Measurements from ENCODE around the gene HDAC3.

The HDAC3 gene

DNA sequence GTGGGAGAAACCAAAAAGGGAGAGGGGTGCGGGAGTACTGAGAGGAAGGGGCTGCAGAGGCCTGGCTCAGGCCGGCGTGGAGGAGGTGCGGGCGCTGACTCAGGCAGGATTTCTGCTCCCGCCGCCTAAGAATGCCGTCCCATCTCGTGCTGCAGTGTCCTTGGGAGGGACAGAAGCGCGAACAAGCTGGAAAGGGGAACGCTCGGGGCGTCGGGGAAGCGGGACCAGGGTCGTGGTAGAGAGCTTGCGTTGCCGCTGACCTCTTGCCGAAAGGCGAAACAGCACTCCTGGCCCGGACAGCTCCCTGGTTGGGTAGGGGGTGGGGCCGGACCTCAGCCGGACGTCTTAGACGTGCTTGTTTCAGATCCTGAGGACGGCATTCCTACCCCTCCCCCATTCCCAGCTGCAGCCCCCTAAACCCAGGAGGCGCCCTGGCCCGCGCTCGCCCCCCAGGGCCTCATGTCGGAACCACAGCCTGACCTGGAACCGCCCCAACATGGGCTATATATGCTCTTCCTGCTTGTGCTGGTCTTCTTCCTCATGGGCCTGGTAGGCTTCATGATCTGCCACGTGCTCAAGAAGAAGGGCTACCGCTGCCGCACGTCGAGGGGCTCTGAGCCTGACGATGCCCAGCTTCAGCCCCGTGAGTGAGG lies 1.2 kb upstream of the HDAC3 start:
- TF ChIP-seq, protein P1, sequence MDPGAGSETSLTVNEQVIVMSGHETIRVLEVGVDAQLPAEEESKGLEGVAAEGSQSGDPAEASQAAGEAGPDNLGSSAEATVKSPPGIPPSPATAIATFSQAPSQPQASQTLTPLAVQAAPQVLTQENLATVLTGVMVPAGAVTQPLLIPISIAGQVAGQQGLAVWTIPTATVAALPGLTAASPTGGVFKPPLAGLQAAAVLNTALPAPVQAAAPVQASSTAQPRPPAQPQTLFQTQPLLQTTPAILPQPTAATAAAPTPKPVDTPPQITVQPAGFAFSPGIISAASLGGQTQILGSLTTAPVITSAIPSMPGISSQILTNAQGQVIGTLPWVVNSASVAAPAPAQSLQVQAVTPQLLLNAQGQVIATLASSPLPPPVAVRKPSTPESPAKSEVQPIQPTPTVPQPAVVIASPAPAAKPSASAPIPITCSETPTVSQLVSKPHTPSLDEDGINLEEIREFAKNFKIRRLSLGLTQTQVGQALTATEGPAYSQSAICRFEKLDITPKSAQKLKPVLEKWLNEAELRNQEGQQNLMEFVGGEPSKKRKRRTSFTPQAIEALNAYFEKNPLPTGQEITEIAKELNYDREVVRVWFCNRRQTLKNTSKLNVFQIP (CRISPR knock-in tag; IDR thresholded peaks at IDR 0.05; ENCODE audit: borderline replicate concordance, low read depth), result no peak
- TF ChIP-seq ZFP3 (CRISPR knock-in tag; IDR thresholded peaks at IDR 0.05), result 0 out of 2 replicates have a peak, but pooled peaks have one; percentile 39
- peak; percentile 45 for ATAC-seq

DNA sequence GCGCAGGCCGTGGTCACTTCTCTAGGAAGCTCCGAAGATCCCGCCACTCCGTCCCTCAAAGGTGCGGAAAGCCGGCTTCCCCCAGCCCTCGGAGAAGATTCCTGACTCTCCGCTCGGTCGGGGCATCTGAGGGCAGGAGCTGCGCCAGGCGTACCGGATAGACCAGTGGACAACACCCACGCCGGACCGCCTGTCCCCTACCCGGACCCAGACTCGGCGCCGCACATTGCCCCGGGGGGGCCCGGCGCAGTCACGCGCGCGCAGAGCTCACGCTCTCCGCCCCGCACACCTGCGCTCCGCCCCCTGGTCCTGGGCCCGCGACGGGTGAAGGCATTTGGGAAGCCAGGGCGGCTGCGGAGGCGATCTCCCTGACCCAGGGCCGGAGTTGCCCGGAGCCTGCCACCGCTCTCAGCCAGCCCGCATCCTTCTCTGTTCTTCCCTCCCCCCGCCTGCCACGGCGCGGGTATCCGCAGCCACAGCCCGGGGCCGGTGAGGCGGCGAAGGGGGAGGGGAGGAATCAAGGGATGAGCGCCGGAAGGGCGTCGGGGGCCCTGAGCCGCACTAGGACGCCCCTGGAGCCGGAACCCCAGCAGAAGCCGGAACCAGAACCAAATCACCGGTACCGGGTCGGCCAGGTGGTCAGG lies 596 bp upstream of the HDAC3 start:
- ATAC-seq, result peak; percentile 61
- TF ChIP-seq ZFP3 (CRISPR knock-in tag; IDR thresholded peaks at IDR 0.05) (no peak), ZNF70 (CRISPR knock-in tag; IDR thresholded peaks at IDR 0.05) (no peak), CSDC2 (CRISPR knock-in tag; IDR thresholded peaks at IDR 0.05) (no peak), BACH2 (CRISPR knock-in tag; IDR thresholded peaks at IDR 0.05; ENCODE audit: borderline replicate concordance) (no peak), ZC3H10 (CRISPR knock-in tag; IDR thresholded peaks at IDR 0.05) (no peak), TOX (CRISPR knock-in tag; IDR thresholded peaks at IDR 0.05; ENCODE audit: borderline replicate concordance) (no peak), PPARA (CRISPR knock-in tag; IDR thresholded peaks at IDR 0.05; ENCODE audit: borderline replicate concordance) (no peak)
- TF ChIP-seq, protein P2, sequence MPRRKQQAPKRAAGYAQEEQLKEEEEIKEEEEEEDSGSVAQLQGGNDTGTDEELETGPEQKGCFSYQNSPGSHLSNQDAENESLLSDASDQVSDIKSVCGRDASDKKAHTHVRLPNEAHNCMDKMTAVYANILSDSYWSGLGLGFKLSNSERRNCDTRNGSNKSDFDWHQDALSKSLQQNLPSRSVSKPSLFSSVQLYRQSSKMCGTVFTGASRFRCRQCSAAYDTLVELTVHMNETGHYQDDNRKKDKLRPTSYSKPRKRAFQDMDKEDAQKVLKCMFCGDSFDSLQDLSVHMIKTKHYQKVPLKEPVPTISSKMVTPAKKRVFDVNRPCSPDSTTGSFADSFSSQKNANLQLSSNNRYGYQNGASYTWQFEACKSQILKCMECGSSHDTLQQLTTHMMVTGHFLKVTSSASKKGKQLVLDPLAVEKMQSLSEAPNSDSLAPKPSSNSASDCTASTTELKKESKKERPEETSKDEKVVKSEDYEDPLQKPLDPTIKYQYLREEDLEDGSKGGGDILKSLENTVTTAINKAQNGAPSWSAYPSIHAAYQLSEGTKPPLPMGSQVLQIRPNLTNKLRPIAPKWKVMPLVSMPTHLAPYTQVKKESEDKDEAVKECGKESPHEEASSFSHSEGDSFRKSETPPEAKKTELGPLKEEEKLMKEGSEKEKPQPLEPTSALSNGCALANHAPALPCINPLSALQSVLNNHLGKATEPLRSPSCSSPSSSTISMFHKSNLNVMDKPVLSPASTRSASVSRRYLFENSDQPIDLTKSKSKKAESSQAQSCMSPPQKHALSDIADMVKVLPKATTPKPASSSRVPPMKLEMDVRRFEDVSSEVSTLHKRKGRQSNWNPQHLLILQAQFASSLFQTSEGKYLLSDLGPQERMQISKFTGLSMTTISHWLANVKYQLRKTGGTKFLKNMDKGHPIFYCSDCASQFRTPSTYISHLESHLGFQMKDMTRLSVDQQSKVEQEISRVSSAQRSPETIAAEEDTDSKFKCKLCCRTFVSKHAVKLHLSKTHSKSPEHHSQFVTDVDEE (CRISPR knock-in tag; IDR thresholded peaks at IDR 0.05), result no peak

DNA sequence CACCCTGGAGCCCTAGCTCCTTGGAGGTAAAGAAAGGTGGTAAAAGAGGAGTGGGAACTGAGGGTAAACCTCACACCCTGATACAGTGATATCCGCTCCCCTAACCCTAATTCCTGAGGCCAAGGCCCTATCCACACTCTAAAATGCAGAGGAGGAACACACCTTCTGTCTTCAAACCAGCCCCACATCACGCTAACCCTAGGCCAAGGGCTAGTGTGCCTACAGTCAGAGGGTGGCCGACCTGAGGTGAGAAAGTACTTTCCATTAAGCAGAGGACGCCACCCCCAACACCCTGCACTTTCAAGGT lies 590 bp downstream of the HDAC3 start:
- no peak for ATAC-seq
- TF ChIP-seq PPARA (CRISPR knock-in tag; IDR thresholded peaks at IDR 0.05; ENCODE audit: borderline replicate concordance), result no peak
- no peak for TF ChIP-seq ZFP3 (CRISPR knock-in tag; IDR thresholded peaks at IDR 0.05)
- TF ChIP-seq ISL1 (CRISPR knock-in tag; IDR thresholded peaks at IDR 0.05), result no peak
- TF ChIP-seq PATZ1 (CRISPR knock-in tag; IDR thresholded peaks at IDR 0.05; ENCODE audit: borderline replicate concordance), result no peak
- no peak for TF ChIP-seq RARB (CRISPR knock-in tag; IDR thresholded peaks at IDR 0.05)
- TF ChIP-seq ESRRG (CRISPR knock-in tag; IDR thresholded peaks at IDR 0.05), result no peak
- TF ChIP-seq CREB5 (CRISPR knock-in tag; IDR thresholded peaks at IDR 0.05; ENCODE audit: low read depth), result no peak
- TF ChIP-seq, protein P2 (CRISPR knock-in tag; IDR thresholded peaks at IDR 0.05), result no peak
- no peak for TF ChIP-seq ZNF70 (CRISPR knock-in tag; IDR thresholded peaks at IDR 0.05)
- TF ChIP-seq, protein P1 (CRISPR knock-in tag; IDR thresholded peaks at IDR 0.05; ENCODE audit: borderline replicate concordance, low read depth), result no peak
- TF ChIP-seq GLIS3 (CRISPR knock-in tag; IDR thresholded peaks at IDR 0.05), result no peak
- no peak for TF ChIP-seq ZNF8 (CRISPR knock-in tag; IDR thresholded peaks at IDR 0.05)
- no peak for TF ChIP-seq ZFP30 (CRISPR knock-in tag; IDR thresholded peaks at IDR 0.05)
- TF ChIP-seq, protein P3, sequence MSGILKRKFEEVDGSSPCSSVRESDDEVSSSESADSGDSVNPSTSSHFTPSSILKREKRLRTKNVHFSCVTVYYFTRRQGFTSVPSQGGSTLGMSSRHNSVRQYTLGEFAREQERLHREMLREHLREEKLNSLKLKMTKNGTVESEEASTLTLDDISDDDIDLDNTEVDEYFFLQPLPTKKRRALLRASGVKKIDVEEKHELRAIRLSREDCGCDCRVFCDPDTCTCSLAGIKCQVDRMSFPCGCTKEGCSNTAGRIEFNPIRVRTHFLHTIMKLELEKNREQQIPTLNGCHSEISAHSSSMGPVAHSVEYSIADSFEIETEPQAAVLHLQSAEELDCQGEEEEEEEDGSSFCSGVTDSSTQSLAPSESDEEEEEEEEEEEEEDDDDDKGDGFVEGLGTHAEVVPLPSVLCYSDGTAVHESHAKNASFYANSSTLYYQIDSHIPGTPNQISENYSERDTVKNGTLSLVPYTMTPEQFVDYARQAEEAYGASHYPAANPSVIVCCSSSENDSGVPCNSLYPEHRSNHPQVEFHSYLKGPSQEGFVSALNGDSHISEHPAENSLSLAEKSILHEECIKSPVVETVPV (CRISPR knock-in tag; IDR thresholded peaks at IDR 0.05), result no peak
- no peak for TF ChIP-seq OSR1 (CRISPR knock-in tag; IDR thresholded peaks at IDR 0.05)
- TF ChIP-seq ARNTL (CRISPR knock-in tag; IDR thresholded peaks at IDR 0.05; ENCODE audit: borderline replicate concordance, low read depth), result no peak
- TF ChIP-seq ZC3H10 (CRISPR knock-in tag; IDR thresholded peaks at IDR 0.05), result no peak
